Measurements from ENCODE around the gene ZNF407. TPM values are rescaled to one million over a fixed set of nuclear protein-coding genes. Genes with fewer than 3 reads are reported as not detected.

The ZNF407 gene
- total and polyA plus RNA-seq, 7 donors = 2.4 to 10.2 (median 7.9) TPM

DNA sequence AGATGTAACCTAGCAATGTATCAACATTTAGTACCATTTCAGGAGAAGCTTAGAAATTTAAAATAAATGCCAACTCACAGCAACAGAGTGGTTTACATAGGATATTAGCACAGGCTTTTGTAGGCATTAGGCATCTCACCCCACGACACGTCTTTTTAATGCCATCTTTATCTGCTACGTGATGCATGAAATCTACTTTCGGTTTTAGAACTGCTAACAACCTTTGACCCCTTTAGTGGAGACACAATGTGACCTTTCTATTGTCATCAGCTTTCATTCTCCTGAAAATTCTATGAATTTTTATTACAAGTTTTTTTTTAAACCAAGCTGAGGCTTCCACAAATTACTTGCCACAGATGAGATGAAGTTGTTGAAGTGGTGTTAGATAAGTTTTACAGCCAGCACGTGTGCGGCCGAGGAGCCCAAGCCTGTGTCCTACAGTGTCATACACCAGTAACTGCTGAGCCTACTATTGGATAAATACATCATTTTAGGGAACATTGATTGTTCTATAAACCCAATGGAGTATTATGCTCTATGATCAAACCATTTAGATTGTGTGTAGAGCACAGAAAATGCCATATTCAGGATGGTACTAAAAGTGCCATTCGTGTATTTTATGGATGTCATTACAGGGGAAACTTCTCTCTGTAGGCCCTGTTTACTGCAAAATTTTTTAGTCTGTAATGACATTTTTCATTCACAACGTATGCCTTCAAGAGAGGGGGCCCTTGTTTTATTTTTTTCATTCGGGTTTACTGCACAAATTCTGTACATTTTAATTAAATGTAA, 459.7 kb downstream of the ZNF407 start:
- no peak overlapping the region for H3K4me3 ChIP-seq

DNA sequence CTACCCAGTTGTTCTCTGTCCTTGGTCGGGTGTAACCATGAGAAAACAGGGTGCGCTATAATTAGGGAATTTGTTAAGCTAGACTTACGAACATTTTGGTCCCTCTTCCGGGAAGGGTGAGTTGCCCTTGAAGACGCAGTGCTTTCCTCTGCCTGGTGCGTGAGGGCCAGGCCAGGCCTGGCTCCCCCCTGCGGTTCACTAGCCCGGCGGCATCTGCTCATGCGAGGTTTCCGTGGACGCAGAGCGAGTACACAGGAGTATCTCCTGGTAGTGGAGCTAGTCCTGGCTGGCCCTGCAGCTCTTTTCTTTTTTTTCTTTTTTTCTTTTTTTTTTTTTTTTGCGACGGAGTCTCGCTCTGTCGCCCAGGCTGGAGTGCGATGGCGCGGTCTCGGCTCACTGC, 462.5 kb downstream of the ZNF407 start:
- intact Hi-C loops (cut with DNase I) = no loop called here

More for the DNA sequence above, 459.7 kb downstream of the ZNF407 start:
- Histone ChIP-seq H3K27ac (no peak overlapping the region), H3K9me3 (no peaks in the 10 kb centered on the region), H3K4me1 (no peaks in the 10 kb centered on the region), H3K36me3 (ENCODE audit: insufficient read depth in 1 of 2, low read depth in 1 of 2) (no peaks in the 10 kb centered on the region), H3K27me3 (ENCODE audit: insufficient read depth in 3 of 3, low read length in 2 of 3) (no peaks in the 10 kb centered on the region)
- 89 to 94% (median 91%) methylated on average over 10 of the region's 10 CpGs for WGBS, 3 donors
- no peak for TF ChIP-seq CTCF (IDR thresholded peaks at IDR 0.05)
- no peak for ATAC-seq
- DNase-seq = no peak
- intact Hi-C loops (cut with DNase I) = no loop called here

GRCh38 chr18:75062297-75062886, 464.7 kb downstream of the ZNF407 start:
- Histone ChIP-seq H3K27me3 (ENCODE audit: insufficient read depth in 3 of 3, low read length in 2 of 3) (no peaks in the 10 kb centered on the region), H3K4me1 (no peaks in the 10 kb centered on the region), H3K27ac (no peak overlapping the region), H3K36me3 (ENCODE audit: insufficient read depth in 1 of 2, low read depth in 1 of 2) (peaks cover 4 to 19% of the 10 kb centered on the region in 2 donors), H3K9me3 (no peaks in the 10 kb centered on the region), H3K4me3 (no peak overlapping the region)
- TF ChIP-seq CTCF (IDR thresholded peaks at IDR 0.05) = no peak
- intact Hi-C loops (cut with DNase I) = no loop called here
- 93 to 94% (median 94%) methylated on average over 16 of the region's 16 CpGs for WGBS, 3 donors
- DNase-seq = no peak
- ATAC-seq = no peak

More for the DNA sequence above, 462.5 kb downstream of the ZNF407 start:
- 98% methylated on average over 20 to 21 of the region's 21 CpGs for WGBS, 3 donors
- Histone ChIP-seq H3K27ac (no peak overlapping the region), H3K4me3 (no peak overlapping the region), H3K9me3 (no peaks in the 10 kb centered on the region), H3K27me3 (ENCODE audit: insufficient read depth in 3 of 3, low read length in 2 of 3) (no peaks in the 10 kb centered on the region), H3K4me1 (no peaks in the 10 kb centered on the region), H3K36me3 (ENCODE audit: insufficient read depth in 1 of 2, low read depth in 1 of 2) (peaks cover 4 to 19% of the 10 kb centered on the region in 2 donors)
- no peak for TF ChIP-seq CTCF (IDR thresholded peaks at IDR 0.05)
- DNase-seq (no peak), ATAC-seq (no peak)

GRCh38 chr18:75063196-75063595, 465.5 kb downstream of the ZNF407 start:
- intact Hi-C loops (cut with DNase I) = no loop called here
- no peak for TF ChIP-seq CTCF (IDR thresholded peaks at IDR 0.05)
- no peaks in the 10 kb centered on the region for H3K9me3 ChIP-seq
- no peak overlapping the region for H3K4me3 ChIP-seq
- H3K4me1 ChIP-seq = no peaks in the 10 kb centered on the region
- peaks cover 4 to 19% of the 10 kb centered on the region in 2 donors for H3K36me3 ChIP-seq (ENCODE audit: insufficient read depth in 1 of 2, low read depth in 1 of 2)
- 94 to 96% (median 96%) methylated on average over 27 of the region's 27 CpGs for WGBS, 3 donors
- ATAC-seq (no peak), DNase-seq (no peak)
- no peak overlapping the region for H3K27ac ChIP-seq
- no peaks in the 10 kb centered on the region for H3K27me3 ChIP-seq (ENCODE audit: insufficient read depth in 3 of 3, low read length in 2 of 3)

Measured in psoas muscle (tissue), 8 donors.